Fibroblast of lung (primary cell): Measurements from ENCODE around the gene C15orf40. TPM values are rescaled to one million over a fixed set of nuclear protein-coding genes. Genes with fewer than 3 reads are reported as not detected.
A peak's percentile ranks its signal among the peaks of the same experiment; 100 is the strongest.

ENCODE experiments used
- DNase-seq, 2 donors: peaks; one replicate each; pipeline versions ENCODE4 v3.0.0 to v3.0.0-alpha.2; 2010; ENCODE audit warnings: low read depth in 2 of 2
- H2AFZ ChIP-seq: 2 replicates; pipeline ENCODE4 v1.5.1; 2012; ENCODE audit warnings: low read length, control low read depth, inconsistent platforms
- H3K27ac ChIP-seq: 2 replicates; pipeline ENCODE4 v1.5.1; 2011; ENCODE audit warnings: low read length, control low read depth; ENCODE audit not compliant: insufficient read depth
- H3K27me3 ChIP-seq: 2 replicates; pipeline ENCODE4 v1.5.1; 2011; ENCODE audit warnings: mild to moderate bottlenecking, low read length; ENCODE audit not compliant: control insufficient read depth, insufficient read depth
- H3K36me3 ChIP-seq: 2 replicates; pipeline ENCODE4 v1.5.1; 2011; ENCODE audit warnings: low read length; ENCODE audit not compliant: control insufficient read depth, insufficient read depth
- H3K4me1 ChIP-seq: 2 replicates; pipeline ENCODE4 v1.5.1; 2011; ENCODE audit warnings: low read length; ENCODE audit not compliant: control insufficient read depth, insufficient read depth; ENCODE audit errors: extremely low read depth
- H3K4me2 ChIP-seq: 2 replicates; pipeline ENCODE4 v1.5.1; 2011; ENCODE audit warnings: low read length, control low read depth; ENCODE audit not compliant: insufficient read depth; ENCODE audit errors: extremely low read depth
- H3K4me3 ChIP-seq, 4 experiments: fragments of 200-600 bp in 1 of 4; sonication (generic) in 1 of 4; replicated peaks in 1 of 4; 2 replicates each; pipeline ENCODE4 v1.5.1; 2011 to 2016; ENCODE audit warnings: low read length in 4 of 4, low read depth in 3 of 4, mild to moderate bottlenecking in 3 of 4, control low read depth in 2 of 4, inconsistent platforms in 1 of 4, mixed read lengths in 1 of 4; ENCODE audit not compliant: insufficient read depth in 1 of 4; ENCODE audit errors: control extremely low read depth in 1 of 4
- H3K79me2 ChIP-seq: 2 replicates; pipeline ENCODE4 v1.5.1; 2012; ENCODE audit warnings: mild to moderate bottlenecking, low read length, inconsistent platforms; ENCODE audit not compliant: control insufficient read depth, insufficient read depth
- H3K9ac ChIP-seq: 2 replicates; pipeline ENCODE4 v1.5.1; 2011; ENCODE audit warnings: mild to moderate bottlenecking, low read length, control low read depth; ENCODE audit not compliant: insufficient read depth
- H3K9me3 ChIP-seq: 2 replicates; pipeline ENCODE4 v1.5.1; 2012; ENCODE audit warnings: low read depth, low read length; ENCODE audit not compliant: control insufficient read depth, insufficient read depth
- H4K20me1 ChIP-seq: 2 replicates; pipeline ENCODE4 v1.5.1; 2011; ENCODE audit warnings: low read length; ENCODE audit not compliant: control insufficient read depth, insufficient read depth; ENCODE audit errors: extremely low read depth
- CTCF ChIP-seq, 2 donors: IDR thresholded peaks in 1 of 2; conservative IDR thresholded peaks in 1 of 2; 1 replicate in 1 of 2; 2 replicates in 1 of 2; pipeline ENCODE4 v1.5.1; 2011 to 2012; ENCODE audit warnings: low read length in 2 of 2, control low read depth in 1 of 2, inconsistent platforms in 1 of 2, low read depth in 1 of 2, mild to moderate bottlenecking in 1 of 2
- EZH2 ChIP-seq: IDR thresholded peaks from 2 replicates; pipeline ENCODE4 v1.5.1; 2012; ENCODE audit warnings: low read length, control low read depth, mild to moderate bottlenecking; ENCODE audit errors: missing control alignments
- polyA plus RNA-seq, 2 donors: library from polyadenylated mRNA; depleted of rRNA in 1 of 2; stranded (reverse) in 1 of 2; unstranded in 1 of 2; fragments of >200 nt; gene quantifications; 2 replicates each; pipeline ENCODE4 v1.2.1, GENCODE V29; 2011 to 2012; ENCODE audit warnings: missing spikeins in 1 of 2
- total RNA-seq: library from RNA; depleted of rRNA; stranded (reverse); fragments of >200 nt; gene quantifications from 2 replicates; pipeline ENCODE4 v1.2.1, GENCODE V29; 2014

C15orf40 gene
- total and polyA plus RNA-seq, 2 donors (not counting 1 experiment from before 2014, with no cell fraction given), result 12.6 to 20.7 TPM

- H3K4me3 ChIP-seq, result no peak overlapping the region
- H3K27me3 ChIP-seq, result no peaks in the 10 kb centered on the region
- no peaks in the 10 kb centered on the region for H3K4me1 ChIP-seq
- no peaks in the 10 kb centered on the region for H3K36me3 ChIP-seq
- H4K20me1 ChIP-seq, result no peaks in the 10 kb centered on the region
- no peaks in the 10 kb centered on the region for H3K9me3 ChIP-seq
- no peak for DNase-seq
- H3K79me2 ChIP-seq, result no peaks in the 10 kb centered on the region
- no peak overlapping the region for H2AFZ ChIP-seq
- no peak overlapping the region for H3K27ac ChIP-seq
- TF ChIP-seq EZH2 (no peak), CTCF (conservative IDR thresholded peaks at IDR 0.05 in 1 of 2, IDR thresholded peaks at IDR 0.05 in 1 of 2; ENCODE audit: low read depth in 1 of 2, low read length in 2 of 2) (no peak)
- no peak overlapping the region for H3K9ac ChIP-seq
- no peak overlapping the region for H3K4me2 ChIP-seq
These were observed 41.3 kb downstream of the C15orf40 start for GRCh38 chr15:82970078-82970686.

- no peaks in the 10 kb centered on the region for H3K27me3 ChIP-seq
- no peak overlapping the region for H3K4me3 ChIP-seq
- no peaks in the 10 kb centered on the region for H4K20me1 ChIP-seq
- no peak overlapping the region for H3K27ac ChIP-seq
- DNase-seq, result no peak
- no peak overlapping the region for H3K9ac ChIP-seq
- H3K4me2 ChIP-seq, result no peak overlapping the region
- no peaks in the 10 kb centered on the region for H3K36me3 ChIP-seq
- no peaks in the 10 kb centered on the region for H3K4me1 ChIP-seq
- H3K9me3 ChIP-seq, result no peaks in the 10 kb centered on the region
- TF ChIP-seq CTCF (conservative IDR thresholded peaks at IDR 0.05 in 1 of 2, IDR thresholded peaks at IDR 0.05 in 1 of 2; ENCODE audit: low read depth in 1 of 2, low read length in 2 of 2) (no peak), EZH2 (no peak)
- H3K79me2 ChIP-seq, result no peaks in the 10 kb centered on the region
- H2AFZ ChIP-seq, result no peak overlapping the region
These were observed 42.1 kb downstream of the C15orf40 start for GRCh38 chr15:82969353-82969752.

- TF ChIP-seq CTCF (conservative IDR thresholded peaks at IDR 0.05 in 1 of 2, IDR thresholded peaks at IDR 0.05 in 1 of 2; ENCODE audit: low read depth in 1 of 2, low read length in 2 of 2), result no peak
- no peak for TF ChIP-seq EZH2
- peak; percentile 15 to 75 for DNase-seq
These were observed 43.4 kb downstream of the C15orf40 start for GRCh38 chr15:82968066-82968465.

More at GRCh38 chr15:82968066-82968465, 43.4 kb downstream of the C15orf40 start:
- Histone ChIP-seq H3K4me2 (no peak overlapping the region), H3K9ac (no peak overlapping the region), H3K4me3 (no peak overlapping the region), H4K20me1 (no peaks in the 10 kb centered on the region), H2AFZ (no peak overlapping the region), H3K27me3 (no peaks in the 10 kb centered on the region), H3K79me2 (no peaks in the 10 kb centered on the region), H3K27ac (no peak overlapping the region), H3K9me3 (no peaks in the 10 kb centered on the region), H3K4me1 (no peaks in the 10 kb centered on the region), H3K36me3 (no peaks in the 10 kb centered on the region)
